Measurements from ENCODE around the gene P2RX2. TPM values are rescaled to one million over a fixed set of nuclear protein-coding genes. Genes with fewer than 3 reads are reported as not detected.
A peak's percentile ranks its signal among the peaks of the same experiment; 100 is the strongest.

Gene P2RX2
- polyA plus RNA-seq, 10 donors = 0.07 to 0.24 TPM; not detected in 8

DNA sequence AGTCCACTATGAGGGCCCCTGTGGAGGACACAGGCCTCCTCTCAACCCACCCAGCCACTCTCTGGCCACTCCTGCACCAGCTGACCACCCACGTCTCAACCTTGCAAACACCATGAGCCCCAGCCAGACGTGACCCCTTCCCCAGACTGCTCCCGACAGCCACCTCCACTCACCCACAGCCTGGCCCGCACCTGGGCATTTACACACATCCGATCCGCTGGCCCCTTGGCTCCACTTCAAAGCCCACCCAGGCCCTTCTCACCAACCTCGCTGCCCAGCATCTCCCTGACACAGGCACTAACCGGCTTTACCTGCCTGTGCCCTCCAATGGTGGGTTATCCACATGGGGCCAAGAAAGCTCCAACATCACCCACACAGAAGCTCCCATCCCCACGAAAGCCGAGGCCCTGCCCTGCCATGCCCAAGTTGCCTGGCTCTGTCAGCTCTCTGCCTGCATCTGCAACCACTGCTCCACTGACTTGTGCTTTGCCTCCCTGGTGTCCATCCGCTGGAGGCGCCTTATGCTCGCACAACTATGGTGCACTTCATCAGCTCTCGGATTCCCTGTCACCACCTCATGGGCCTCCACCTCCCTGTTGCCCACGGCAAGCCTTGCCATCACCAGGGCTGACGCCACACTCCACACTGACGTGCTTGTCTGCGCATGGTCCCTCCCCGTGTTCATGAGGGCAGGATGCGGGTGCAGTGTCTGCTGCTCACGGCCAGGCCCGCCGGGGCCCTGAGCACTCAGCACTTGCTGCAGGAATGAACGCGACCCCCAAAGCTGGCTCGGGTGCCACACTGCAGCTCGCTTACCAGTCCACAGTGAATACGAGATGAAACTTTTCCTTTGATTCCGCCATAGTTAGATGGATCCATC lies 16.7 kb downstream of the P2RX2 start:
- no peak for DNase-seq

DNA sequence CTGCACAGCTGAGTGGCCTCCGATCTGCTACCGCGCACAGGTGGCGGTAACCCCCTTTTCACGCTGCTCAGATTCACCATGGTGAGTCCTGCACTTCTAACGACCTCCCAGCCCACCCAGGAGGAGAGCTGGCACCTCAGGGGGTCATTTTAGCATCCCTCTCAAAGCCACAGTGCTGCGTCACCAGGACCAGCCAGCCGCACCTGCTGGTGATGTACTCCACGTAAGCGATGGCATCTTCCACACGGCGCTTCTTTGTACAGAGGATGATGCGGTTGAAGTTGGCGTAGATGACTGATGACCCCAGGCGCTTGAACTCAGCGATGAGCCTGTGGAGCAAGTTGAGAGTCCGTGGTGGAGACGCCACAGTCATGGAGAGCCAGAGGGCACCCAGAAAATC lies 19.2 kb downstream of the P2RX2 start:
- DNase-seq = no peak

DNA sequence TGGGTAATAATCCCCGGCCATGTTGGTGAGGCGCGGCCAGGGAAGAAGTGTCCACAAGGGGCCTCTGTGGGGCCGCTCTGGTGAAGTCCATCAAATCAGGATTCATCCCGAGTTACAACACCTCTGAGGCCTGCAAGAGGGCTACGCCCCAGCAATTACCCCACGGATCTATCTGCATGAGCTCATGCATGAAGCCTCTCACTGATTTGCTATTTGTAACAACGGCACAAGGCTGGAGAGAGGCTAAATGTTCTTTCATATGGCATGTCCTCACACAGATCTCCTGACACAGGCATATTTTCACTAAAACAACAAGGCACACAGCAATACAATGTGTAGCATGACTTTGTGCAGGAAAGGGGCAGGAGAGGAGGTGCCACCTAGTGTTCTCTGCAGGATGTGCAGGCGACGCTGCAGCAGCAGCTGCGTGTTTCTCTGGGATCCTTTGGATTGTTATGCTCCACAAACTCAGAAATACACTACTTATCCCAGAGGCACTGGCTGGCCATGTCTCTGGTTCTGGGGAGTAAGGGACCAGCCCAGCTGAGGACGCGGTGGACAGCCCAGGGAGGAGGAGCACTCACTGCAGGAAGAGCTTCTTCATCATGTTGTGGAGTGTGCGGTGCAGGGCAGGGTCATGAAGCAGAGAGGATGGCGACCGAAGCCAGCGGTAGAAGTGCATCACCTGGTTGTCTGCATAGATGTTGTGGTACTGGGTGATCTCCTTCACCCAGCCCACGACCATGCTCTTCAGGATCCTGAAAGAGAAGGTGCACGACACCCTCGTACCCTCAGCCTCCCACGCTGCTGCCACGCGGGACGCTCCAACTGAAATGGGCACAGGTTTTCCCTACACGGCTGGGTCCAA lies 20.2 kb downstream of the P2RX2 start:
- peak in 1 of 3 donors; percentile 57 for DNase-seq

DNA sequence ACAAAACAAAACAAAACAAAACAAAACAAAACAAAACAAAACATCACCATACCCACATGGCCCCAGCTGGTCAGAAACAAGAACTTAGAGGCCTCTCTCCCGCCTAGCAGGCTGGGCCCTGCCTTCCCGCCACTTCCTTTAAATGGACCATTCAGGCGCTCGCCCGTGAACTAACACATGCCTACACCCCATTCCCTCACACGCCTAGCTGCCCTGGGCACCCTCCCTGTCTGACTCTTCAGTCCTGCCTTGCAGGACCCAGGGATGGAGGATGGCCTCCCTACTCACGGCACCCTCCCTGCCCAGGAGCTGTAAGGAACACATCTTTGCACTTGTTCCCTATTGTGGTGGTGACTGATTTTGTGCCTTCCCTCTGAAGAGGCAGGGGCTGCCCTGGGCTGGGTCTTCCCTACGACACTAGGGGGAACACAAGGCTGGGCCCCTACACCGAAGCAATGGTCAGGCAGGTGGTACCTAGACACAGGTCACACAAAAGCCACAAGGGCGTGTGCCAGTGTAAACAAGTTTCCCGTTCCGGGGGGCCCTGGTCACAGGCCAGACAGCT lies 21.5 kb downstream of the P2RX2 start:
- DNase-seq = no peak

DNA sequence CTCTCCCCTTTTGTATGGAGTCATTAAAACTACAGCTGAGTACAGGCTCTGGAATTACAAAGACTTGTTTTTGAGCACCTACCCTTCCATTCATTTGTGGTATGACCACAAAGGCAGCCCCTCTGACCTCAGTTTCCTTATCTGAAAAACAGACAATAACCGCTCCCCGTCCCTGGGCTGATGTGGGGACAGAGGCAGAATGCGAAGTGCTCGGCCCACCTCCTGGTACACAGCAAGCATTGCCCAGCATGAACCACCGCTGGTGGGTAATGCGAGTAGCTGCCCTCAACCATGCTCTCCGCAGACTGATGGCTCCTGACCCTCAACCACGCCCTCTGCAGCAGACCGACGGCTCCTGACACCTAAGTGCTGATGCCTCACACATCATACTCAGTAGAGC lies 22.4 kb downstream of the P2RX2 start:
- DNase-seq = no peak

DNA sequence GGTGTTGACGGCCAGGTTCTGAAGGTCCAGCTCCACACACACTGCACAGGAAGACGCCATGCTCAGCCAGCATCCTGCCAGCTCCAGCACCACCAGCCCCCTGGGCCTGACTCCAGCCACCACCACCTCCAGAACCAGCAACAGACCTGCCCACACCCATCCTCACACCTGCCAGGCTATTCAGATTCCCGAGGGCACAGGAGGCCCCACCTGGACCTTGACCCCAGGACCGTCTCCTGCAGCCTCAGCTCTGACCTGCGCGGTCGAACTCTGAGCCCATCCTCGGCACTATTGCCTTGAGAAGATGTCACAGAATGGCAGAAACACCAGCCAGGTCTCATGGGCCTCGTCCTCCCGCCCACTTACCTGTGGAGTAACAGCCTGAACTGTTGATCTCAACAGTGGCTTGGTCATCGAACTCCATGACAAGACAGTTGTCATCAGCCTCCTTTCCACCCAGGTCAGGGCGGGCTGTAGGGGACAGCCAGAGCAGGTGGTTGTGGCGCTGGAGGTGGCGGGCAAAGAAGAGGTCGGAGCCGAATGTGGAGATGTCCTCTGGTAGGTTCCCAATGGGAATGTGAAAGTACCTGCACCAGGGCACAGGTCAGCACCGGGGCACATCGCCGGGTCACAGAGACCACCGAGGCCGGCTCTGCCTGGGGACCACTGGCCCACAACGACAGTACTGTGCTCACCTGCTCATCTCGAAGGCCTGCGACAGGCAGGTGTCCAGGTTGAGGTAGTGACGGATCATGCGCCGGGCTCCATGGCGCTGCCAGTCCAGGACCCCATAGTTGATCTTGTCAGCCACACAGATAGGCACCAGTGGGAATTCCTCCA lies 23.5 kb downstream of the P2RX2 start:
- no peak for DNase-seq

DNA sequence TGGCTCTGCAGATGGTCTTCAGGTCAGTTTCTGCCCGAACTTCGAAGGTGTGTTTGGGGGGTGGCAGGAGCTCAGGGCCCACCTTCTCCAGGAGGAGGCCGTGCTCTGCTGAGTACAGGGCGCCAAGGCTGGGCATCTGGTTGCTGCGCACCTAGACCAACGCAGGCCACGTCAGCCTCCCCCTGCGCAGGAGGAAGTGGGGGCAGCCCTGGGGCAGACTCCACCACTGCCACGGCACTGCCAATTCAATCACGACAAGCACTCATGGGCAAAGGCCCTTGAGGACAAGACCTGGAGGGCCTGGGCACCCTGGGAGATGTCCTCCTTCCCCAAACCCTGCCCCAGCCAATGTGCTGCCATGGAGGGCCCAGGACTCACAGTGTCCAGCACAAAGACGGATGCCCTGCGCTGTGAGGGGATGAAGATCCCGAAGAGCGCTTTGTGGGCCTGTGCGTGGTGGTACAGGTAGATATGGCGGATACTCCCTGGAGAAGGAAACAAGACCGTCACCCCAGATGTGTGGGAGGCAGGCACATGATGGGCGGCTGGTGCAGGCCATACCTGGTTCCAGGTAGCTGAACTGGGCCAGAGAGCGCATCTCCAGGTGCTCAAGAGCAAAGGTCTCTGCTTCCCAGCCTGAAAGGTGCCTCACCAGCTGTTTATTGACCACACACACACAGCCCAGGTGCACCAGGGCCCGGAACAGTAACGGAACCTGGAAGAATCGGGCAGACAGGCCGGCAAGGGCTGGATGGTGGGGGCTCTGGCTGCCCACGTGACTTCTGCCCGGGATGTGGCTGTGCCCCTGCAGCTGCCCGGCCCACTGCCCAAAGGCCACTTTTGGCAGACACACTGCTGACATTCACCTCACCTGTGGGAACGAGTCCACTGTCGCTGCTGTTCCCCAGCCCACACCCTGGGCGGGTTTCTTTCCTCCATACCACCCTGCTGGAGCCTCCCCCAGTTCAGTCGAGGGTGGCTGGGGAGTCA lies 24.6 kb downstream of the P2RX2 start:
- no peak for DNase-seq

DNA sequence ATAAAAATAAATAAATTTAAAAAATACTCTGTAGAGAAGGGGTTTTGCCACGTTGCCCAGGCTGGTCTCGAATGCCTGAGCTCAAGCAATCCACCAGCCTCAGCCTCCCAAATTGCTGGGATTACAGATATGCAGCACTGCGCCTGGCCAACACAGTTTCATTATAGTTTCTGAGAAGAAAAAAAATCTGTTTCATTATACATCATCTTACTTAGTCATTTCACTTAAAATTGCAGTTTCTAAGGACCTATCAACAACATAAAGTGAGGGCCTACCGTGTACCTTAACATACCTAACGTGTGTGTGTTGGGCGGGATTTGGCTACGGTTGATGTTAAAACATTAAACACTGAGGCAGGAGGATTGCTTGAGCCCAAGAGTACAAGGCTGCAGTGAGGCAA lies 28.3 kb downstream of the P2RX2 start:
- DNase-seq = no peak

DNA sequence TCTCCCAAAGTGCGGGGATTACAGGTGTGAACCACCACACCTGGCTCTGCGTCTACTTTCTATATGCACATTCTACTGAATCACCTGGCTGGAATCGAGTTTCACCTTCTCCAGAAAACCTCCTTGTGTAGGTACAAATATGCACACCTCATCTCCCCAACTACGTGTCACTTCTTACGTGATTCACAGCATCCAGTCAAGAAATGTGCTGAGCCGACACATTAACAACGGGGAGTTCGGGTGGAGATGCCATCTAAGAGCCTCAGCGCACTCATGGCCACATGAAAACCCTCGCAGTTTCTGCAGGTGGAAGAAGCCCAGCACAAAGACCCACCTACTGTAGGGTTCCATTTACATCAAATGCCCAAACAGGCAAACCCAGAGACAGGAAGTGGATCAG lies 29.3 kb downstream of the P2RX2 start:
- no peak for DNase-seq

DNA sequence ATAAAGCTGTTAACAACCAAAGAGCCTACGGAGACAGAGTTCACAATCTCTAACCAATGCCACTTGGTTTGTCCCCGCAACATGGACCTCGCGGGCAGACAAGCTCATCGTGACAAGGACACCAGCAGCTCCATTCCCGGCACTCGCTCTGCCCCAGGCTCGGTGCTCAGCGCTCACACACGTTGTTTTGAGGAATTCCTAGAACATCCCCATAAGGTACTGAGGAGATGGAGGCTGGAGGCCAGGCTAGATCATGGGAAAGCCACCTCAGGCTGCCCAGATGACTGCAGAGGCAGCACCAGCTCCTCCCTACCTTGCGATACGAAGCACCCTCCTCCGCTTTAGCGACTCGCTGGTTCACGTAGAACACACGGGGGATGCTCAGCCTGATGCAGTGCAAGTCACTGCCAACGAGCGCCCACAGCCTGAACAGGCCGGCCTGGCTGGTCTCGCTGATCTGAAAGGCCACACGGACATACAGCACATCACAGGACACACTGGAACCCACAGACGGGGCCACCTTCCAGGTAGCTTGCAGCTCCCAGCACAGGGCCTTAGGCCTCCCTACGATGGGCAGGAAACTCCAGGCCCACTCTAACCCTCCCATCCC lies 30.1 kb downstream of the P2RX2 start:
- no peak for DNase-seq

DNA sequence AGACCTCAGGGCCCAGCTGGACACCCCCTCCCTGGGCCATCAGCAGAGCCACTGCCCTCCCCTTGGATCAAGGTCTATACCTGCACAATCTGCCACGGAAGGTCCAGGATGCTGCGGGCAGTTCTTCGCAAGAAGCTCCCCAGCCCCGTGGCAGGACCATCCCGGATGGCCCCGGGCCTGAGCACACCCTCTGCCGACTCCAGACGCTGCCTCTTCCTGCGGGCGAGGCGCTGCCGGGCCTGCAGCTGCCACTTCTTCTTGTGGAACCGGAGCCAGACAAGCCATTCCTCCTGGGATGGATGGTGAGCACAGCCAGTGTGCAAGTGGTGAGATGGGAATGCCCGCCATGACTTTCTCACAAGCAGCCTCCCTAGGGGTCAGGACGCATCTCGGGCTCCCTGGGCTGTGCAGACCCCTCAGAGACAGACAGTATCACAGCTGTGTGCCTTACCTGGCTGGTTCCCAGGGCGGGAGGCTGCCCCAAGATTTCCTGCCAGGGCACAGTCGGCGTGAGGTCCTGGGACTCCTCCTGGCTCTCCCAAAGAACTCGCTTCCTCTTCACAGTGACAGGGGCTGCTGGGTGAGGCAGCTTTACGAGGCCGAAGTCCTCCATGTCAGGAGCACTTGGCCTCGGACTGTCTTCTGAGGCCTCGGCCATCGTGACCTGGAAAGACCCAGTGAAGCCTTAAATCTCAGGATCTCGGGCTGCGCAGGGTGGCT lies 30.8 kb downstream of the P2RX2 start:
- DNase-seq = no peak

DNA sequence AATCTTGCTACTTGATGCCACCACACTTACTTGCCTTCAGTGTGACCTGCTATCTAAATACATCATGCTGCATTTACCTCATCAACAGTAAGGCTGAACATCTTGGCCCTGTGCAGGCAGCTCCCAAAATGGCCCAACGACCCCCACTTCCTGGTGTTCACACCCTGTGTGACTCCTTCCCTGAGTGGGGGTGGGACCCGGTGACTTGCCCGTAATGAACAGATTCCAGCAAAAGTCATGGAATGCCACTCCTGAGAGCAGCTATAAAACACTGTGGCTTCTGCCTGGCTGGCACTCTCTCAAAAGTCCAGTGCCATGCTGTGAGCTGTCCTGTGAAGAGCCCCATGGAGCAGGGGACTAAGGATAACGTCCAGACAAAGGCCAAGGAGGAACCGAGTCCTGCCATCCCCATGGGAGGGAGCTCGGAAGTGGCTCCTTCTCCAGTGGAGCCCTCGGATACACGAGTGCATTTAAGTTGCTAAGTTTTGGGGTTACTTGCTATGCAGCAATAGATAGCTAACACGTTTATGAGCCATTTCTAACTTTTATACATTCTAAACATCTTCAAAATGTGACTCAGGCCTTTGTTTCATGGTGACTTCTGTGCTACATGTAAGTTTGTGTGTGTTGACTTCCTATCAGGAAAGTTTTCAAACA lies 33.0 kb downstream of the P2RX2 start:
- no peak for DNase-seq

DNA sequence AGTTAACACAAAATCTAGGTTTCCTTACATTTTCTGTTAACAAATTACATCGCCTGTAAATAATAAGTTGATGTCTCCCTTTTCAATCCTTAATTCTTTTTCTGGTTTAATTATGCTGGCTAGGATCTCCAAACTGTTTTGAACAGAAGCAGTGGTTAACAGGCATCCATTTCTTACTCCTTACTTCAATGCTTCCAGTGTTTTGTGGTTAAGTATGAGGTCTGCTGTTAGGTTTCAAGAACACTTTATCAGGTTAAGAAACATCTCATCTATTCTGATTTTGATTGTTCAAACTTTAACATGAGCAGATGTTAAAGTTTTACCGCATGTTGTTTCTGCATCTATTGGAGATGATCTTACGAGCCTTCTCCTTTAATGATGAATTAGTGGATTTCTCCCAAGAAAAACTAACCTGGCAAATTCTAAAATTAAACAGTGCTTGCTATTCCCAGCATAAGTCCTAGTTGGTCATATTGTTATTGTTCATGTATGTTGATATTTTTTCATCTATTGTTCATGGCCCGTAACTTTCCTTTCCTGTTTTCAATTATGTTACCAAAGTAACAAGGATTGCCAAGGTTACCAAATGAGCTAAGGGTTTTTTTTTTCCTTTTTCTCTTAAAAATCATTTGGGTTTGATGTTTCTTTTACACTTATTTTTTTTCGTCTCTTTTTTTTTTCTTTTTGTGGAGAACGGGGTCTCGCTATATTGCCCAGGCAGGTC lies 35.2 kb downstream of the P2RX2 start:
- DNase-seq = no peak

DNA sequence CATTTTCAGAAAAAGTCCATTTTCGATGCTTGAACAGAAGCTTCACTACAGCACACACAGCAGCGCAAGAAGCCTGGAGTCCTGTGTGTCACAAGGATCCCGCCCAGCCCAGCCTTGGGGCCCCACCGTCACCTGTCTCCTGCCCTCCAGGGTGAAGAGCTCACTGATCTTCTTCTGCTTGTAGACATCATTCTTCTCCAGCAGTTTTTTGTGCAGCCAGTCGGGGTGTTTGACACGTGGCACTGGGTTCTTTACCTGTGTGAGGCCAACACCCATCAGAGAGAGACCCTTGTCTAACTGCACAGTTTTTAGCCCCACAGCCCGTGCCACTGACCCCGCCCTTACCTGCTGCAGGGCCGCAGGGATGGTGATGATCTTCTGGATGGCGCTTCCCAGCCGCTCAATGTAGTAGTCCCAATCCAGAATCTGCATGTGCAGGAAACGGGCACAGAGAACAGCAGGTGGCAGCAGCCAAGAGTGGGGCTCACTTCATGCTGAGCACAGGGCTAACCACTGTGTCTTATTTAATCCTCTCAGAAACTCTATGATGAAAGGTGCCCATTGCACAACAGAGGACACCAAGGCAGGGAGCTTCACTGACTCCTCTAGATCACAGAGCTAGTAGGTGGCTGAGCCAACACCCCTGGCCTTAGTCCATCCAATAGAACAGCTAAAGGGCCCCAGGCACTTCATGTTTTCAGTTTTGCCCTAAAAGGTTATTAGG lies 38.6 kb downstream of the P2RX2 start:
- DNase-seq = no peak

DNA sequence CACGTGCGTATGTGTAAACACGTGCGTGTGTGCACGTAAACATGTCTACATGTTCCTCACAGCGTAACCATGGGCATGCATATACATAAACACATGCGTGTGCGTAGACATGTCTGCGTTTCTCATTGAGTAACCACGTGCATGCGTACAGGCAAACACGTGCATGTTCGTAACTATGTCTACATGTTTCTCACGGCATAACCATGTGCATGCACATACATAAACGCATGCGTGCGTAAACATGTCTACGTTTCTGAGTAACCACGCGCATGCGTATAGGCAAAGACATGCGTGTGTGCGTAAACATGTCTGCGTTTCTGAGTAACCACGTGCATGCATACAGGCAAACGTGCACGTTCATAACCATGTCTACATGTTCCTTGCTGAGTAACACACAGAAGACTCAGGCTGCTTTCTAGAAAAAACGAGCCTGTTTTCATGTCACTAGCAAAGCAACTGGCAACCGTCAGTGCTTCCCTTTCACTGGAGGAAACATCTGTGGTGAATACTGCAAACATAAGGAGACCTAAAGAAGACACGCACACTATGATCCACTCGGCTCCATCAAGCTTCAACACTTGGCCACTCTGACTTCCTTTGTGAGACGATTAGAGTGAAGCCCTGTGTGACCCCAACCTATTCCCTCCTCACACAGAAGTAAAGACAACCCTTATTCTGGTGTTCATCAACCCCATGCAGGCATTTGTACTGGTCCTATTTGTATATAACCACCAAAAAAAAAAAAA lies 39.7 kb downstream of the P2RX2 start:
- DNase-seq = peak in 1 of 3 donors; percentile 18

DNA sequence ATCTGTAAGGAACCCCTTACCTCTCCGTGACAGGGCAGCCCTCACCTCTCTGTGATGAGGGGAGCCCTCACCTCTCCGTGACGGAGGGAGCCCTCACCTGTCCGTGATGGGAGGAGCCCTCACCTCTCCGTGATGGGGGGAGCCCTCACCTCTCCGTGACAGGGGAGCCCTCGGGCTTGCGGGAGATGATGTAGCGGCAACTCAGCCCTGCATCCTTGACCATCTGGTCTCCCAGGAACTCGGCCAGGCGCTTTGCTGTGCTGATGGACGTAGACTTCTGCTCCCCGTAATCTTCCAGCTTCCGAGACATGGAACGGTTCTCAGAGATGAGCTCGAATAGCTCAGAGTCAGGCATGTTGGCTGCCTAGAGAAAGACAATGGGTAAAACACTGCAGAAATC lies 40.6 kb downstream of the P2RX2 start:
- DNase-seq = no peak

DNA sequence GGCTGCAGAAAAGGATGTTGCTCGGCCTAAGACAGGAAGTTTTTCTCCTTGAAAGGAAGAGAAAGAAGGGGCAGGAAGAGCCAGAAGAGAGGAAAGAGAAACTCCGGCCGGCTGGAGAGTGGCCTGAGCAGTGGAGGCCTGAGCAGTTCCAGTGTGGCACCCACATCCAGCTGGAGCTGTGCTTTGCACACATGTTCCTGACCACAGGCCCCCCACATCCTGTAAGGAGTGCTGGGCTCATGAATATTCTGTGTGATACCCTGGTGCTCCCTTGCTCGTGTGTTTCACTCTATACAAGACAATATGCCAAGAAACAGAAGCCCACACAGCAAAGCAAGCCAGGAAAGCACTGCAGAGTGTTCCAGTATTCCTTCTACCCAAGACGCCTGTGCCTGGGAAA lies 41.5 kb downstream of the P2RX2 start:
- no peak for DNase-seq

Measured in muscle of back (tissue), 11 donors.